GM12878 (cell line): ENCODE results near the gene C19orf47. TPM values are rescaled to one million over a fixed set of nuclear protein-coding genes. Genes with fewer than 3 reads are reported as not detected.

Experiments used
- CREM ChIP-seq: IDR thresholded peaks from 2 replicates; pipeline ENCODE4 v1.6.1; 2014; ENCODE audit warnings: antibody characterized with exemption, low read depth
- E2F4 ChIP-seq: IDR thresholded peaks from 2 replicates; pipeline ENCODE4 v1.6.1; 2012; ENCODE audit warnings: low read depth, low read length, improper control_type of control experiment
- E2F8 ChIP-seq: fragments of 450-650 bp; IDR thresholded peaks from 2 replicates; pipeline ENCODE4 v1.6.1; 2018; ENCODE audit warnings: mild to moderate bottlenecking, low read depth, moderate library complexity; ENCODE audit not compliant: partially characterized antibody
- E4F1 ChIP-seq: fragments of 450-650 bp; IDR thresholded peaks from 2 replicates; pipeline ENCODE4 v1.6.1; 2018; ENCODE audit warnings: borderline replicate concordance, mild to moderate bottlenecking; ENCODE audit not compliant: partially characterized antibody
- EZH2 ChIP-seq: IDR thresholded peaks from 2 replicates; pipeline ENCODE4 v1.6.1; 2012; ENCODE audit warnings: low read depth, mild to moderate bottlenecking, control low read depth, inconsistent platforms, low read length, borderline replicate concordance; ENCODE audit not compliant: control insufficient read depth
- HCFC1 ChIP-seq: fragments of 150-350 bp; IDR thresholded peaks from 2 replicates; pipeline ENCODE4 v1.6.1; 2014; ENCODE audit warnings: low read length
- IKZF1 ChIP-seq: fragments of 450-650 bp; conservative IDR thresholded peaks from 2 replicates; pipeline ENCODE4 v1.6.1; 2017; ENCODE audit warnings: antibody characterized with exemption, mild to moderate bottlenecking
- KLF5 ChIP-seq: fragments of 450-650 bp; IDR thresholded peaks from 2 replicates; pipeline ENCODE4 v1.6.1; 2014; ENCODE audit warnings: mild to moderate bottlenecking; ENCODE audit not compliant: partially characterized antibody
- MEF2A ChIP-seq: IDR thresholded peaks from 2 replicates; pipeline ENCODE4 v1.6.1; 2011; ENCODE audit warnings: low read depth, mild to moderate bottlenecking, low read length, moderate library complexity; ENCODE audit not compliant: insufficient read depth
- MTA2 ChIP-seq: fragments of 450-650 bp; IDR thresholded peaks from 2 replicates; pipeline ENCODE4 v1.6.1; 2016; ENCODE audit warnings: low read depth, mild to moderate bottlenecking, moderate library complexity
- NFIC ChIP-seq: IDR thresholded peaks from 2 replicates; pipeline ENCODE4 v1.6.1; 2012; ENCODE audit warnings: low read depth, mild to moderate bottlenecking, inconsistent platforms, low read length, moderate library complexity
- NKRF ChIP-seq: fragments of 450-650 bp; conservative IDR thresholded peaks from 2 replicates; pipeline ENCODE4 v1.6.1; 2017; ENCODE audit warnings: mild to moderate bottlenecking, moderate library complexity
- POLR2AphosphoS5 ChIP-seq: IDR thresholded peaks from 2 replicates; pipeline ENCODE4 v1.6.1; 2011; ENCODE audit warnings: mild to moderate bottlenecking, low read length, inconsistent platforms
- RUNX3 ChIP-seq: IDR thresholded peaks from 2 replicates; pipeline ENCODE4 v1.6.1; 2012; ENCODE audit warnings: low read length, inconsistent platforms
- SP1 ChIP-seq: IDR thresholded peaks from one replicate; pipeline ENCODE4 v1.6.1; 2011; ENCODE audit warnings: low read depth, low read length
- STAT3 ChIP-seq: IDR thresholded peaks from 2 replicates; pipeline ENCODE4 v1.6.1; 2011; ENCODE audit warnings: low read depth, low read length, improper control_type of control experiment
- USF1 ChIP-seq: IDR thresholded peaks from 2 replicates; pipeline ENCODE4 v1.6.1; 2011; ENCODE audit warnings: borderline replicate concordance, low read depth, mild to moderate bottlenecking, moderate library complexity, mixed read lengths, low read length; ENCODE audit not compliant: insufficient read depth; ENCODE audit errors: extremely low read length
- YBX1 ChIP-seq: fragments of 450-650 bp; IDR thresholded peaks from 2 replicates; pipeline ENCODE4 v1.6.1; 2016; ENCODE audit warnings: antibody characterized with exemption
- ZBED1 ChIP-seq: IDR thresholded peaks from 2 replicates; pipeline ENCODE4 v1.6.1; 2016; ENCODE audit warnings: borderline replicate concordance
- ZSCAN29 ChIP-seq: fragments of 450-650 bp; IDR thresholded peaks from 2 replicates; pipeline ENCODE4 v1.6.1; 2017; ENCODE audit warnings: mild to moderate bottlenecking, moderate library complexity
- polyA plus RNA-seq, 11 experiments: library from polyadenylated mRNA; depleted of rRNA in 4 of 11; unstranded in 6 of 11; stranded (reverse) in 5 of 11; fragments of >200 nt; fragmentation: Nextera tagmentation in 4 of 11; fragmentation: Illumina TruSeq in 1 of 11; extraction: Ambion mirVana in 4 of 11; extraction: Trizol in 1 of 11; gene quantifications; 1 replicate in 1 of 11; 2 replicates in 10 of 11; pipeline versions ENCODE4 v1.2.1 to v1.2.3, GENCODE V29; 2011 to 2016; ENCODE audit warnings: inconsistent platforms in 2 of 11, missing spikeins in 2 of 11, low read depth in 1 of 11
- total RNA-seq, 4 experiments: library from RNA; depleted of rRNA in 3 of 4; stranded (reverse); fragments of >200 nt in 3 of 4; fragmentation: Illumina TruSeq in 1 of 4; extraction: Trizol in 1 of 4; gene quantifications; 2 replicates each; pipeline versions ENCODE4 v1.2.1 to v1.2.3, GENCODE V29; 2013 to 2021

The C19orf47 gene
- total and polyA plus RNA-seq, 10 of the 15 experiments (the other 5 are each of a cell fraction or from before 2014, with no cell fraction given), result 0.11 to 29.1 (median 20.2) TPM

GRCh38 chr19:40285353-40286234 is 62.6 kb downstream of the C19orf47 start (continued):
- TF ChIP-seq NKRF, result no peak
- peak; percentile 39 for TF ChIP-seq E2F8
- no peak for TF ChIP-seq MEF2A
- TF ChIP-seq USF1, result no peak
- TF ChIP-seq SP1, result no peak
- peak; percentile 57 for TF ChIP-seq RUNX3
- no peak for TF ChIP-seq STAT3
- no peak for TF ChIP-seq E4F1
- TF ChIP-seq NFIC, result no peak
- no peak for TF ChIP-seq EZH2
- TF ChIP-seq POLR2AphosphoS5, result peak; percentile 74
- TF ChIP-seq CREM, result peak; percentile 77
- TF ChIP-seq MTA2, result no peak
- TF ChIP-seq E2F4, result no peak
- TF ChIP-seq YBX1, result no peak
- peak; percentile 76 for TF ChIP-seq IKZF1
- no peak for TF ChIP-seq KLF5
- peak; percentile 48; the same call in 1 of the 2 replicates for TF ChIP-seq HCFC1
- no peak for TF ChIP-seq ZBED1
- no peak for TF ChIP-seq ZSCAN29
